PC-3 (cell line): ENCODE measurements around the gene MRPS31. TPM values are rescaled to one million over a fixed set of nuclear protein-coding genes. Genes with fewer than 3 reads are reported as not detected.
A peak's percentile ranks its signal among the peaks of the same experiment; 100 is the strongest.

ENCODE experiments used
- ATAC-seq: fragments of 200-7000 bp; cut with Tn5 transposase; 2 replicates; pipeline ENCODE4 v1.9.1; 2020; ENCODE audit warnings: mild to moderate bottlenecking, moderate library complexity
- BruUV-seq: library from RNA; stranded (reverse); fragments of 400-500 nt; replicated peaks from 2 replicates; lab custom pipeline; 2021; lab: Mats Ljungman, UMichigan
- CTCF ChIA-PET: fragments of 300-600 bp; sonication (Branson Sonifier 250); formaldehyde crosslinking; loops from one replicate; lab custom pipeline; 2022; ENCODE audit warnings: antibody characterized with exemption; lab: Charles Lee
- POLR2A ChIA-PET: fragments of 300-600 bp; sonication (Branson Sonifier 250); formaldehyde crosslinking; loops from one replicate; lab custom pipeline; 2022; ENCODE audit warnings: antibody characterized with exemption; ENCODE audit not compliant: unreplicated experiment; lab: Charles Lee
- DNase-seq: peaks from one replicate; pipeline ENCODE4 v3.0.0-alpha.2; 2015
- H2AFZ ChIP-seq: fragments of 300-600 bp; sonication (generic); 2 replicates; pipeline ENCODE4 v1.6.0; 2016; ENCODE audit warnings: antibody characterized with exemption, low read length
- H3F3A ChIP-seq: fragments of 300-600 bp; sonication (generic); one replicate; pipeline ENCODE4 v1.6.0; 2017; ENCODE audit warnings: antibody characterized with exemption, low read length, control low read depth, mild to moderate bottlenecking; ENCODE audit not compliant: unreplicated experiment
- H3K27ac ChIP-seq: fragments of 300-600 bp; sonication (generic); 2 replicates; pipeline ENCODE4 v1.5.1; 2016; ENCODE audit warnings: mild to moderate bottlenecking, low read length
- H3K27me3 ChIP-seq: fragments of 300-600 bp; sonication (generic); 2 replicates; pipeline ENCODE4 v1.6.1; 2016; ENCODE audit warnings: low read length, mixed read lengths
- H3K36me3 ChIP-seq: fragments of 300-600 bp; sonication (generic); 2 replicates; pipeline ENCODE4 v1.6.1; 2016; ENCODE audit warnings: low read depth, mixed run types, low read length, mixed read lengths
- H3K4me1 ChIP-seq: fragments of 300-600 bp; sonication (generic); 2 replicates; pipeline ENCODE4 v1.5.1; 2016; ENCODE audit warnings: low read length; ENCODE audit not compliant: insufficient read depth
- H3K4me2 ChIP-seq: fragments of 300-600 bp; sonication (generic); 2 replicates; pipeline ENCODE4 v1.6.0; 2016; ENCODE audit warnings: low read length
- H3K4me3 ChIP-seq: fragments of 300-600 bp; sonication (generic); 2 replicates; pipeline ENCODE4 v1.5.1; 2016; ENCODE audit warnings: mild to moderate bottlenecking, low read length, mixed read lengths
- H3K79me2 ChIP-seq: fragments of 300-600 bp; sonication (generic); 2 replicates; pipeline ENCODE4 v1.6.1; 2017; ENCODE audit warnings: low read length, mixed read lengths
- H3K9ac ChIP-seq: fragments of 300-600 bp; sonication (generic); 2 replicates; pipeline ENCODE4 v1.6.0; 2016; ENCODE audit warnings: mild to moderate bottlenecking, low read length
- H3K9me2 ChIP-seq: fragments of 300-600 bp; sonication (generic); replicated peaks from 2 replicates; pipeline ENCODE4 v1.6.1; 2016; ENCODE audit warnings: mixed run types, low read length, mixed read lengths
- H3K9me3 ChIP-seq: fragments of 300-600 bp; sonication (generic); 2 replicates; pipeline ENCODE4 v1.6.1; 2016; ENCODE audit warnings: low read length, mixed read lengths
- H4K20me1 ChIP-seq: fragments of 300-600 bp; sonication (generic); 2 replicates; pipeline ENCODE4 v1.6.1; 2016; ENCODE audit warnings: low read length, mixed read lengths
- EZH2 ChIP-seq: fragments of 300-600 bp; sonication (generic); IDR thresholded peaks from one replicate; pipeline ENCODE4 v1.6.1; 2017; ENCODE audit warnings: antibody characterized with exemption, mild to moderate bottlenecking, low read length; ENCODE audit not compliant: unreplicated experiment
- EZH2phosphoT487 ChIP-seq: fragments of 300-600 bp; sonication (generic); IDR thresholded peaks from 2 replicates; pipeline ENCODE4 v1.6.1; 2018; ENCODE audit warnings: mild to moderate bottlenecking, antibody characterized with exemption, low read length, borderline replicate concordance
- intact Hi-C: fragments of 100-400 bp; cut with micrococcal nuclease; formaldehyde crosslinking; loops from 2 replicates; pipeline ENCODE4 v1.9.0; 2023
- total RNA-seq: library from RNA; depleted of rRNA; stranded (reverse); fragments of >200 nt; gene quantifications from 2 replicates; pipeline ENCODE4 v1.2.3, GENCODE V29; 2014
- TF ChIP-seq, protein P1 (sequence below): fragments of 300-600 bp; sonication (generic); conservative IDR thresholded peaks from 2 replicates; pipeline ENCODE4 v1.5.1; 2017; ENCODE audit warnings: antibody characterized with exemption, low read depth, mild to moderate bottlenecking, low read length

MRPS31 gene
- total RNA-seq, 1 experiment from 2014 or later = 14.6 TPM

DNA sequence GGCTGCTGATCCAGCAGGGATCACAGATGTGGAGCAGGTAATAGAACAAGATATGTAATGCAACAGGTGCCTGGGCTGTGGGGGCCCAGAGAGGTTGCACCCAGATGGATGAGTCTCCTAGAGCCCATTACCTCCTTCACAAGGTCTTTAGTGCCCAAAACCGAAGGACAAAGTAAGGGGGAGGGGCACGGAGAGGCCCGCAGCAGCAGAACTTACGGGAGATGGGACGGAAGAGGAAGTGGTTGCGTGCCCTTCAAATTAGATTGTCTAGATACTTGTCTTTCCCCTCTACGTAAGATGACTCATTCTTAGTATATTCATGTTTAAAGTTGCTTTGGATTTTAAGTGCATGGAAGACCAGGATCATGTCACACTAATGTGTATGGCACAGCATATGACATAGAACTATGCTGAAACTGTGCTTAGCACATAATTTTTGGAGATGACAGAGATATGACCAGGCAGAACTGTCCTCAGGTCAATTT, 5.7 kb upstream of the MRPS31 start:
- H3K27me3 ChIP-seq = no peaks in the 10 kb centered on the region
- no peaks in the 10 kb centered on the region for H4K20me1 ChIP-seq
- BruUV-seq = no TSS peak
- no peaks in the 10 kb centered on the region; the same call in 1 of the 2 replicates for H3K36me3 ChIP-seq
- no peaks in the 10 kb centered on the region for H3K9me3 ChIP-seq
- H3F3A ChIP-seq = no peaks in the 10 kb centered on the region
- POLR2A ChIA-PET = no interaction called here
- H3K9me2 ChIP-seq = no peaks in the 10 kb centered on the region
- ATAC-seq = peak; percentile 65
- H3K4me1 ChIP-seq = peaks cover 7% of the 10 kb centered on the region
- intact Hi-C loops = loop anchor here (1.0 to 10.0 kb wide), 4 partner anchors 38 to 288 kb away; partner anchors contain the start of gene WBP4
- H3K9ac ChIP-seq = no peak overlapping the region
- peak overlapping the region; percentile 55 for H3K4me3 ChIP-seq
- TF ChIP-seq EZH2 = no peak
- TF ChIP-seq, protein P1, sequence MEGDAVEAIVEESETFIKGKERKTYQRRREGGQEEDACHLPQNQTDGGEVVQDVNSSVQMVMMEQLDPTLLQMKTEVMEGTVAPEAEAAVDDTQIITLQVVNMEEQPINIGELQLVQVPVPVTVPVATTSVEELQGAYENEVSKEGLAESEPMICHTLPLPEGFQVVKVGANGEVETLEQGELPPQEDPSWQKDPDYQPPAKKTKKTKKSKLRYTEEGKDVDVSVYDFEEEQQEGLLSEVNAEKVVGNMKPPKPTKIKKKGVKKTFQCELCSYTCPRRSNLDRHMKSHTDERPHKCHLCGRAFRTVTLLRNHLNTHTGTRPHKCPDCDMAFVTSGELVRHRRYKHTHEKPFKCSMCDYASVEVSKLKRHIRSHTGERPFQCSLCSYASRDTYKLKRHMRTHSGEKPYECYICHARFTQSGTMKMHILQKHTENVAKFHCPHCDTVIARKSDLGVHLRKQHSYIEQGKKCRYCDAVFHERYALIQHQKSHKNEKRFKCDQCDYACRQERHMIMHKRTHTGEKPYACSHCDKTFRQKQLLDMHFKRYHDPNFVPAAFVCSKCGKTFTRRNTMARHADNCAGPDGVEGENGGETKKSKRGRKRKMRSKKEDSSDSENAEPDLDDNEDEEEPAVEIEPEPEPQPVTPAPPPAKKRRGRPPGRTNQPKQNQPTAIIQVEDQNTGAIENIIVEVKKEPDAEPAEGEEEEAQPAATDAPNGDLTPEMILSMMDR = no peak
- TF ChIP-seq EZH2phosphoT487 = no peak
- H3K4me2 ChIP-seq = peak overlapping the region; percentile 72
- peak overlapping the region; percentile 25; the same call in 1 of the 2 replicates for H3K27ac ChIP-seq
- no peaks in the 10 kb centered on the region for H3K79me2 ChIP-seq
- DNase-seq = peak; percentile 54
- peak overlapping the region; percentile 87 for H2AFZ ChIP-seq
- CTCF ChIA-PET = interaction anchor here (1.2 to 1.4 kb wide), 2 partner anchors 13 to 38 kb away, joined by 3 to 4 read pairs; partner anchors contain the start of gene SLC25A15

DNA sequence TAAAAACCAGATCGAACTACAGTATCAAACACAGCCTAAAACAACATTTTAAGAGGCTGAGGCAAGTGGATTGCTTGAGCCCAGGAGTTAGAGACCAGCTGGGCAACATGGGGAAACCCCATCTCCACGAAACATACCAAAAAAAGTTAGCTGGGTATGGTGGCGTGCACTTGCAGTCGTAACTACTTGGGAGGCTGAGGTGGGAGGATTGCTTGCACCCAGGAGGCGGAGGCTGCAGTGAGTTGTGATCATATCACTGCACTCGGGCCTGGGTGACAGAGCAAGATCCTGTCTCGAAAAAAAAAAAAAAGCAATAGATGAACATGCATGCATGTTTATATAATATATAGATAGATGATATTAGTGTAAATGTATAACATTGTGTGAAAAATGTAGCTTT, 5.2 kb upstream of the MRPS31 start:
- ATAC-seq (no peak), DNase-seq (no peak)
- H2AFZ ChIP-seq = peak overlapping the region; percentile 87
- H3K27ac ChIP-seq = no peak overlapping the region
- H3F3A ChIP-seq = no peaks in the 10 kb centered on the region
- no peaks in the 10 kb centered on the region; the same call in 1 of the 2 replicates for H3K36me3 ChIP-seq
- no peak overlapping the region for H3K4me3 ChIP-seq
- H3K9me3 ChIP-seq = no peaks in the 10 kb centered on the region
- no peaks in the 10 kb centered on the region for H3K79me2 ChIP-seq
- CTCF ChIA-PET = no interaction called here
- H3K27me3 ChIP-seq = no peaks in the 10 kb centered on the region
- no peak overlapping the region for H3K9ac ChIP-seq
- H3K4me2 ChIP-seq = peak overlapping the region; percentile 72
- peaks cover 7% of the 10 kb centered on the region for H3K4me1 ChIP-seq
- TF ChIP-seq EZH2phosphoT487 (no peak), EZH2 (no peak)
- TF ChIP-seq, protein P1 = no peak
- H4K20me1 ChIP-seq = no peaks in the 10 kb centered on the region
- POLR2A ChIA-PET = no interaction called here
- no TSS peak for BruUV-seq
- H3K9me2 ChIP-seq = no peaks in the 10 kb centered on the region
- intact Hi-C loops = loop anchor here (2.0 to 10.0 kb wide), 3 partner anchors 146 to 289 kb away; partner anchors contain the start of gene WBP4

DNA sequence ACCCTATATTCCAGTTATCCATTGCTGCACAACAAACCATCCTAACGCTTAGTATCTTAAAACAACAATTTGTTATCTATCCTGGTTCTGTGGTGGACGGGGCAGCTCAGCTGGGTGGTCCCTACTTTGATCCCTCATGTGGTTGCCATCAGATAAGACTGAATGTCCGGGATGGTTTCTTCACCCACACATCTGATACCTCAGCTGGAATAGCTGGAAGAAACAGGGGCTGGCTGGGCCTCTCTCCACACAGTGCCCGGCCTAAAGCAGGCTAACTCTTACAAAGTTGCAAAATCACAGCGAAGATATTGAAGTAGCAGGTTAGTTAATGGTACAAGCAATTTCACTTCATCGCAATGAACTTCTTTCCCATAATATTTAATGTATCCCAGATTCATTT, 3.7 kb upstream of the MRPS31 start:
- TF ChIP-seq EZH2 (no peak), EZH2phosphoT487 (no peak)
- TF ChIP-seq, protein P1 = no peak
- Histone ChIP-seq H3K9me3 (no peaks in the 10 kb centered on the region), H3K9me2 (no peaks in the 10 kb centered on the region), H2AFZ (no peak overlapping the region), H4K20me1 (no peaks in the 10 kb centered on the region), H3K27me3 (no peaks in the 10 kb centered on the region), H3K36me3 (no peaks in the 10 kb centered on the region; the same call in 1 of the 2 replicates), H3K4me2 (no peak overlapping the region), H3F3A (no peaks in the 10 kb centered on the region), H3K4me3 (no peak overlapping the region), H3K9ac (no peak overlapping the region), H3K79me2 (peaks cover 12% of the 10 kb centered on the region), H3K27ac (no peak overlapping the region), H3K4me1 (peaks cover 12% of the 10 kb centered on the region)
- DNase-seq (no peak), ATAC-seq (no peak)
- BruUV-seq = no TSS peak
- ChIA-PET POLR2A (no interaction called here), CTCF (no interaction called here)
- intact Hi-C loops = loop anchor here (5.0 to 10.0 kb wide), 2 partner anchors 148 to 290 kb away; partner anchors contain the start of gene WBP4
